Measurements from ENCODE around the gene CMTM4.
A peak's percentile ranks its signal among the peaks of the same experiment; 100 is the strongest.
"Not testable (repeated sequence)": the region's sequence is repeated elsewhere in the genome, so short reads cannot be mapped to it uniquely, and the experiment has no call there.

The CMTM4 gene

DNA sequence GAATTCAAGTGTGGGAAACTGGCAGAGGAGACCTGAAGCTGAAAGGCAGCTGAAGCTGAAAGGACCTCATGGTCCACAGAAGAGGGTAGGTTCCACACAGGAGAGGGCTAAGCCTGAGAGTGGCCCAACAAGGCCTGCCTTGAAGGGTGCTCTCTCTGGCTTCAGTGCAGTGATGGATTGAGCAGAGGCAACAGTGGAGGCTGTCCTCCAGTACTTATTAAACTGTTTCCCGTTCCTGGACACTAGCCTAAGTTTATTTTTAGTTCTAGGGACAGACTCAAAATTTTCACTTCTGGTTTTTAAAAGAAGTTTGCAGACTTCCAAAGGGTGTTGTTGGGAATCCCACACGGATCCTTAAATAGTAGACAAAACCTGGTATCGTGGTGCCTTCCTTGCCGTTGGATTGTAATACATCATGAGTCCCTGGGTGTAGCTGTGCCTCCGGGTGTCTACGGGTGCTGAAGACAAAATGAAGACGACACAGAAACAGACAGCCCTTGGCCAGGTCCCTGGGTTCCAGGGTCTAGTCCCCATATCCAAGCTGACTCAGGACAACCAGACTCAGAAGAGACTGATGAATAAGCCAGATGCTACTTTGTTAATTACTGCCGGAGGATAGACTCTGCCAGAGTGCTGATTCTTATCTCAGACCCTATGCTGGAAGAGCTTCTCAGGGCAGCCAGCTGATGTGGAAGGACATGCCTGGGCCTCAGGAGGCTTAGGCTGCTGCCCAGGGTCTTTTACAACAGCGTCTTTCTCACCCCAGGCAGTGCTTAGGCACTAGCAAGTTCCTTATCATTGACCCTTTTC is 7.1 kb upstream of the CMTM4 start:
- peak; percentile 12 to 32 (median 30) for DNase-seq

DNA sequence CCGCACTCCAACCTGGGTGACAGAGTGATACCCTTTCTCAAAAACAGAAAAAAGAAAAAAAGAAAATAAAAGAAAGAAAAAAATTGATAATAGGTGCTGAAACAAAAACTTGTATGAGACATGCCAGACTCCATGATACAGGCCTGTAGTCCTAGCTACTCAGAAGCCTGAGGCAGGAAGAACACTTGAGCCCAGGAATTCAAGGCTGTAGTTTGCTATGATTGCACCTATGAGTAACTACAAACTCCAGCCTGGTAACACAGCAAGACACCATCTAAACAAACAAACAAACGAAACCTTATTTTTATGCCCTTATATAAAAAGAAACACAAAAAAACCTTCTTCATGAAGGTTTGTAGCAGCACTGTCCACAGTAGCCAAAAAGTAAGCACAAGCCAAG is 5.0 kb upstream of the CMTM4 start:
- DNase-seq: no peak

DNA sequence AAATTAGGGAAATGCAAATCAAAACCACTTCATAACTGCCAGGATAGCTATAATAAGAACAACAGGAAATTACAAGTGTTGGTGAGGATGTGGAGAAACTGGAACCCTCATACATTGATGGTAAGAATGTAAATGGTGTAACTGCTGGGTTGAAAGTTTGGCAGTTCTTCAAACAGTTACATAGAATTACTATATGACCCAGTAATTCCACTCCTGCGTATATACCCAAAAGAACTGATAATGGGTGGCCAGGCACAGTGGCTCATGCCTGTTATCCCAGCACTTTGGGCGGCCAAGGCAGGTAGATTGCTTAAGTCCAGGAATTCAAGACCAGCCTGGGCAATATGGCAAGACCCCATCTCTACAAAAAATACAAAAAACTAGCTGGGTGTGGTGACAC is 4.5 kb upstream of the CMTM4 start:
- peak; percentile 8 to 57 (median 32) for DNase-seq

DNA sequence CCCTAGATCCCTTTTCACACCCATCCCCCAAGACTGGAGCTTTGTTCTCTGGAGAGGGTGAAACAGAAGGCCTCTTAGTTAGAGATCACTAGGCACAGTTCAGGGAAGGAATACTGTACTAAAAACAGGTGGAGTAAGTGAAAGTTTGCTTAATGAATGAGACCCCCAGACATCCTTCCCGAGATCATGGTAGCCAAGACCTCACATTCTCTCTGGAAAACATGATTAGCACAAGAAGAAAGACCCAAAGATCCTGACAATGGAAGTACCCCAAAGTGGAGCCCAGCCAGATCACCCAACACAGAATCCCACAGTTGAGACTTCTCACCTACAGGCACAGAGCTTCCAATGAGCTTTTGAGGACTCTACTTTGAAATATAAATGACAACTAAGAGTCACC is 3.4 kb upstream of the CMTM4 start:
- no peak for DNase-seq

DNA sequence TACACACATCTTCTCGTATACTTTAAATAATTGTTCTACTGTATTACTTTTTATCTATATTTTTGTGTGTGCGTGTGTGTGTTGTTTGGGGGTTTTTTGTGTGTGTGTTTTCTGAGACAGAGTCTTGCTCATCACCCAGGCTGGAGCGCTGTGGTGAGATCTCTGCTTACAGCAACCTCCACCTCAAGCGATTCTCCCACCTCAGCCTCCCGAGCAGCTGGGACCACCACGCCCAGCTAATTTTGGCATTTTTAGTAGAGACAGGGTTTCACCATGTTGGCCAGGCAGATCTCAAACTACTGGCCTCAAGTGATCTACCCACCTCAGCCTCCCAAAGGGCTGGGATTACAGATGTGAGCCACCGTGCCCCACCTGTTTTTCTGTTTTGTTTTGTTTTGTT is 1.5 kb upstream of the CMTM4 start:
- DNase-seq: no peak

DNA sequence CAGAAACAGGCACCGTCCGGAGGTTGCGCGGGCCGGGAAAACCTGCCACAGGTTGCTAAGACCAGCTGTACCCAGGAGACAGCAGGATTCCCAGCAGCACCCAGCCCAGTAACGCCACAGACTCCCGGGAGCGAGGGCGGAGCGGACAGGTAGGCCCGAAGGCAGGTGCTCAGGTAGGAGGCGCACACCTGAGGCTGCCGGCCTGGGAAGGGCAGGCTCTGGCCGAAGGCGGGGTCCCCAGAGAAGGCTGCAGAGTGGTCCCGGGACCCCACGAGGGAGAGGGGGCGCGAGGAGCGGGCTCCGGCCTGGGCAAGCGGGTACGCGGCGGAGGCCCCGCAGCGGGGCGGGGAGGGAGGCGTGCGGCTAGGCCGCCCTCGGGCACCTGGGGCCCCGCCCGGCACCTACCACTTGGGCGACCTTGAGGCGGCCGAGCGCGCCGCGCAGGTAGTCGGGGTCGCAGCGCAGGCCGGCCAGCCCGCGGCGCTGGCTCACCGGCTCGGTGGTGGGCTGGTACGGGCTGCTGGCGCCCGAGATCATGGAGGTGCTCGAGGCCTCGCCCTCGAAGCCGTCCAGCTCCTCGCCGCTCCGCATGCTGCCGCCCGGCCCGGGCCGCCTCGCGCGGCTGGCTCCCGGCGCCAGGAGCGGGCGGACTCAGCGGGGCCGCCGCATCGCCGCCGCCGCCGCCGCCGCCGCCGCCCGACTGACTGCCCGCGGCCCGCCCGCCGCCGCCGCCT is 441 bp downstream of the CMTM4 start:
- DNase-seq: peak in 1 of 3 donors; percentile 6

DNA sequence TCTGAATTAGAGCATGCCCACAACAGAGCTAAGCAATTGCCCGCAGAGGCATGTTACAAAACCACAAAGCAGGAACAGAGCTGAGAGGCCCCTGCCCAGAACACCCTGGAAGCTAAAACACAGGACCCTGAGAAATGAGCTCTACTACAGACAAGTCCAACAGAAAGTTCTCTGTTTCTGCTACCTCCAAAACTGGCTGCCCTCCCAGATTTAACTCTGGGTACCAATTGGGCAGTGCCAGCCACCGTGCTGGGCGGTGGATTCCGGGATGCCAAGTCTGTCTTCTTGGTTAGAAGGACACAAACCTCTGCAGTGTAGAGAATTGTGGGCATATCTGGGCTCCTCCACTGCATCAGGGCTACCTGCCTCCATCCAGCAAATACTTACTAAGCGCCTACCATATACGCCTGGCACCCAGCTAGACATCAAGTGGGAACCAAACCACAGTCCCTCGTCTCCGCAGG is 1.0 kb downstream of the CMTM4 start:
- no peak for DNase-seq

DNA sequence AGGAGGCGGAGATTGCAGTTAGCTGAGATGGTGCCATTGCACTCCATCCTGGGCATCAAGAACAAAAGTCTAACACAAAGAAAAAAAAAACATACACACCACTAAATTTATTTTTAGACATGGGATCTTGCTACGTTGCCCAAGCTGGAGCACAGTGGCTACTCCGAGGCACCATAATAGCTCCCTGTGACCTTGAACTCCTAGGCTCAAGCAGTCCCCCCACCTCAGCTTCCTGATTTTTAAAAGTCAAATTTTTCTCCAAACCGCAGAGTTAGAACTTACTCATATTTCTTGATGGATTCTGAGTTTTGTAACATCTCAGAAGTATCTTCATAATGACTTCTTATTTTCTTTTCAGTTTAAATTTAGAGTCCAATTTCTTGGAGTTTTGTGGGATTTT is 3.4 kb downstream of the CMTM4 start:
- DNase-seq: peak; percentile 39 to 60 (median 60)

DNA sequence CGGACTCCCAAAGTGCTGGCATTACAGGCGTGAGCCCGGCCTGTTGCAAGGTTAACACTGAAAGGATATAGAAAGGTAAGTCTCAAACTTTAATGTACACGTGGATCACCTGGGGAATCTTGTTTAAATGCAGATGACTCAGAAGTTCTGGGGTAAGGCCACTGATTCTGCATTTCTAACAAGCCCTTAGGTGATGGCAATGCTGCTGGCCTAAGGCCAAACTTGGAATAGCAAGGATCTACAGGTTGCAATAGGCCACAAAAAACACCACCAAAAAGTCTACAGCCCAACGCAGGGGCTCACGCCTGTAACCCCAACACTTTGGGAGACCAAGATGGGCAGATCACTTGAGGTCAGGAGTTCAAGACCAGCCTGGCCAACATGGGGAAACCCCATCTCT is 4.2 kb downstream of the CMTM4 start:
- no peak for DNase-seq

DNA sequence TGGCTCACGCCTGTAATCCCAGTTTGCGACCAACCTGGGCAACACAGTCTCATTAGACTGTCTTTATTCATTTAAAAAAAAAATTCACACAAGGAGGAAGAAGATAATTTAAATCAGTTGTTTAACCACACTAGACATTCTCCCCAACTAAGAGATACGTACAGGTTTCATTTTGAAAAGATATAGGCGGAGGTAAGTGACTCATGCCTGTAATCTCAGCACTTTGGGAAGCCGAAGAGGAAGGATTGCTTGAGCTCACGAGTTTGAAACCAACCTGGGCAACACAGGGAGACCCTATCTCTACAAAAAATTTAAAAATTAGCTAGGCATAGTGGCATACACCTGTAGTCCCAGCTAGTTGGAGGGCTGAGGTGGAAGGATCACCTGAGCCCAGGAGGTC is 5.3 kb downstream of the CMTM4 start:
- no peak for DNase-seq

DNA sequence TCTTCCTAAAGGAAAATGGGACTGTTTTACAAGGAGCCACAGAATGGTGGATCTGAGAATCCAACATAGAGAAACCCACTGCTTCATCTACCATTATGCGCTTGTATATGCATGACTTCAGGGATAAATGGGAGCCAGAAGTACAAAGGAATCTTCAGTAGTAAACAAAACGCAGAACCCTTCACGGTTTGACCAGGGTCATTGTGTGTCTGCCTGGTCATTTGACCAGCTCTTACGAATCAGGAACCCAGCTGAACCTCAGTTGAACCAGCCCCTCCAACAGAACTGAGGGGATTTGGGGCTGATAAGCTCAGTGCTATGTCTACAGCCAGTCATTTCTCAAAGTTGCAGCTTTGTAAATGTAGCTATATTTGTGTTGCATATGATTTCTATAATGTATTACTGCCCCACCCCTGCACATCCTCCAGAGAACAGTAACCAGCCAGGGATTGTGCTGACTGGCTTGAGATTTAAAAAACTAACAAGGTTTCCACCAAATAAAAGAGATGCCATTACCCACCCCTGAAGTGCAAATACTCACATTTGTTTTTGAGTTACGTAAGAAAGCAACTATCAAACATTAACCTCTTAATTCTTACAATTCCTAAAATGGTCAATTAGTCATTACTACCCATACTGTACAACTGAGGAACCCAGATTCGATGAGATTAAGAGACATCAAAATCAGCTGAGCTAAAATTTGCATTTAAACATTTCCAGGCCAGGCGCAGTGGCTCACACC is 6.3 kb downstream of the CMTM4 start:
- no peak for DNase-seq

DNA sequence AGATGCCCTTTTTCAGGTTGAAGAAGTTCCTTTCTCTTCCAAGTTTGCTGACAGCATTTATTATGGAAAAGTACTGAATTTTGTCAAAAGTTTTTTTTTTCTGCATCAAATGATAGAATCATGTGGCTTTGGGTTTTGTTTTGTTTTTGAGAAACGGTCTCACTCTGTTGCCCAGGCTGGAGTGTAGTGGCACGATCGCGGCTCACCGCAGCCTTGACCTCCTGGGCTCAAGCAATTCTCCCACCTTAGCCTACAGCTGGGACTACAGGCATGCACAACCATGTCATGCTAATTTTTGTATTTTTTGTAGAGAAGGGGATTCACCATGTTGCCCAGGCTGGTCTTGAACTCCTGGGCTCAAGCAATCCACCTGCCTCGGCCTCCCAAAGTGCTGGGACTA is 7.3 kb downstream of the CMTM4 start:
- no peak for DNase-seq

DNA sequence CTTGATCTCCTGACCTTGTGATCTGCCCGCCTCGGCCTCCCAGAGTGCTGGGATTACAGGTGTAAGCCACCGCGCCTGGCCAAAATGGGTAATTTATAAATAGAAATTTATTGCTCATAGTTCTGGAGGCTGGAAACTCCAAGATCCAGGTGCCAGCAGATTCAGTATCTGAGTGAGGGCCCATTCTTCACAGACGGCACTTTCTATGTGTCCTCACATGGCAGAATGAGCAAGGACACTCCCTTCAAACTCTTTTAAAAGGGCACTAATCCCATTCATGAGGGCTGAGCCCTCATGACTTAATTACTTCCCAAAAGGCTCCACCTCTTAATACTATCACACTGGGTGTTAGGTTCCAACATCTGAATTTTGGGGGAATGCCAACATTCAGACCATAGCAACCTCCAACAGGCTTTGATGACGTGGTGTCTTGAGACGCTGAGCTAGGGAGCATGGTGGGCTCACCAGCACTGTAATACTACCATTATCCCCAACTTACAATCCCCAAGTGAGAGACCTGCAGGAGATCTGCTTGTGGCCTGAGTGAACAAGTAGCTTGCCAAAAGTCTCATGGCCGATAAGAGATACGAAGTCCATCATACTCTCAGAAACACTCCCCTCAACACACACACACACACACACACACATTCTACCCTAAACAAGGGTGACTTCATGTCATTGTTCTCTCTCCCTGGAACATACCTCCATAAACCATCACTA is 8.5 kb downstream of the CMTM4 start:
- DNase-seq: no peak

DNA sequence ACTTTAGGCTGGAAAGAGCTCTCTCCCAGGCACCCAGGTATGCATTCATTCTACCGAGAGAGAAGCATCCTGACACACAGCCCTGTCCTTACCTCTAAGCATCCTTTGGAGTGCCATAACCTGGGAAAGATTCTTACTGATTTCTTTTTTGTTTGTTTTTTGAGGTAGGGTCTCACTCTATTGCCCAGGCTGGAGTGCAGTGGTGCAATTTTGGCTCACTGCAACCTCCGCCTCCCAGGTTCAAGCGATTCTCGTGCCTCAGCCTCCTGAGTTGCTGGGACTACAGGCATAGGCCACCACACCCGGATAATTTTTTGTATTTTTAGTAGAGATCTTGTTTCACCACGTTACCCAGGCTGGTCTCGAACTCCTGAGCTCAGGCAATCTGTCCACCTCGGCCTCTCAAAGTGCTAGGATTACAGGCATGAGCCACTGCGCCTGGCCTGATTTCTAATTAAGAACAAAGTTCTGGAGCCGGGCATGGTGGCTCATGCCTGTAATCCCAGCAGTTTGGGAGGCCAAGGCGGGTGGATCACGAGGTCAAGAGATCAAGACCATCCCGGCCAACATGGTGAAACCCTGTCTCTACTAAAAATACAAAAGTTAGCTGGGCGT is 10.9 kb downstream of the CMTM4 start:
- not testable (repeated sequence) for DNase-seq

DNA sequence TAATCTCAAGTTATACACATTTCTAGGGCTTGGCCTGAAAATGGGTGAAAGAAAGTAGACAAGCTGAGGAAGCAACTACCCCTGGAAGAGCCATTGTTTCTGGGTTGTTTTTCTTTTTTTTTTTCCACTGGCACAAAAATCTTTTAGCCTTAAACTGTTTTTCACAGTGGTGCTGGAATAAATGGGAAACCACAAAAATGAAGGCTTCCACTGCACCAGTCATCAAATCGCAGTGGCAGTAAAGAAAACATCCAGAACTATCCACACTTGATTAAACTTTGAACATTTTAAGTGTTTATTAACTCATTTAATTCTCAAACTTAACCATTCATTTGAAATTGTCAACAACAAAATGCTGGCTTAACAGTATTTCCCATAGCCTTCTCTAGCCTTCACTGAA is 14.3 kb downstream of the CMTM4 start:
- no peak for DNase-seq

DNA sequence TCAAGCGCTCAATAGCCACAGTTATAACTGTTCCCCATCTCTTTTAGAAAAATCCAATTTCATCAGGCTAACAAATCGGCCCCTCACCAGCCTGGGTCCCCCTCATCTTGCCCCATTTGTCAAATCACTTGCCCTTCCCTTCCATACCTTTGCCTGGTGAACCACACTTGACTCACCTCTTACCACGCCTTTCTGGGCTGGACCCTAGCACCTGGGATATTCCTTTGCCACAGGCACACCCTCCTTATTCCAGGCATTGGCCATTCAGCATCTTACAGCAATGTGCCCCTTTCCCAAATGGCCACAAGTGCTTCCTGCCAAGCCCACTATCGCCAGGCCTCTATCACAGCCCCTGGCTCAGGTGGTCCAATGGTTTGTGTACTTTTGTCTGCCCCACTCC is 14.9 kb downstream of the CMTM4 start:
- no peak for DNase-seq

DNA sequence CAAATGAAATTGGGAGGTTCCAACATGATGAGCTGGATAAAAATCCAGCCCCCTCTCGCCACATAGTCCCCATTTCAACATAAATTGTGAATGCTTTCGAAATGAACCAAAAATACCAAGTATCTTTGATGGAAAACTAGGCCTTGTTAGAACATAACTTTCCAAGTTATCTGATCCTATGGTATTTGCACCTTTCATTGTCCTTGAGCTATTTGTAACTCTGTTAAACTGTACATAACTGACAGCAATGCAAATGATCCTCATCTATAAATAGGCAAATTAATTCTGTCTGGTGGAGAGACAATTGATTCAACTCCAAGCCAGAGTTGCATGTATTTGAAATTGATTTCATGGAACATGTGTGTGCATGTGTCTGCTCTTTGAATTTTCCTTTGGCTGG is 18.2 kb downstream of the CMTM4 start:
- no peak for DNase-seq

DNA sequence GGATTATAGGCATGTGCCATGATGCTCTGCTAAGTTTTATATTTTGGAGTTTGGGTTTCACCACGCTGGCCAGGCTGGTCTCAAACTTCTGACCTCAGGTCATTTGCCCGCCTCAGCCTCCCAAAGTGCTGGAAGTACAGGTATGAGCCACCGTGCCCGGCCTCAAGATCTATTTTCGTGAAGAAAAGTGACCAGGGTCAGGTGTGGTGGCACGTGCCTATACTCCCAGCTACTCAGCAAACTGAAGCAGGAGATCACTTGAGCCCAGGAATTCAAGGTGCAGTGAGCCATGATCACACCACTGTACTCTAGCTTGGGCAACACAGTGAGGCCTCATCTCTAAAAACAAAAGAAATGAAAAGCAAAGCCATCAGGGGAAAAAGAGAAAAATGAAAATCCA is 18.7 kb downstream of the CMTM4 start:
- DNase-seq: no peak

DNA sequence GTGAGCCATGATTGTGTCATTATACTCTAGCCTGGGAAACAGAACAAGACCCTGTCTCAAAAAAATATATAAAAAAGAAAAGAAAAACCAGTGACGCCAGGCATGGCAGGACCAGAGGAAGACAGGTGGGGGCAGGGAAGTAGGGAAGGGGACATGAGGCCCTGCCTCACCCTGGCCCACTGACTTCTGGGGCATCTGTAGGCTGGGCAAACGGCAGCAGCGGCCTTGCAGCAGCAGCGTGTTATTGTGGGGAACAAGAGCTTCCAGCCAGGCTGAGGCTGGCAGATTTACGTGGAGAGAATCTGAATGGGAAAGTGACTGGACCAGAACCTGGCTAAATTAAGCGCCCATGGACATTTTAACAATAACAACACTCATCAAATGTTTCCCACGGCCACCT is 19.4 kb downstream of the CMTM4 start:
- no peak for DNase-seq

DNA sequence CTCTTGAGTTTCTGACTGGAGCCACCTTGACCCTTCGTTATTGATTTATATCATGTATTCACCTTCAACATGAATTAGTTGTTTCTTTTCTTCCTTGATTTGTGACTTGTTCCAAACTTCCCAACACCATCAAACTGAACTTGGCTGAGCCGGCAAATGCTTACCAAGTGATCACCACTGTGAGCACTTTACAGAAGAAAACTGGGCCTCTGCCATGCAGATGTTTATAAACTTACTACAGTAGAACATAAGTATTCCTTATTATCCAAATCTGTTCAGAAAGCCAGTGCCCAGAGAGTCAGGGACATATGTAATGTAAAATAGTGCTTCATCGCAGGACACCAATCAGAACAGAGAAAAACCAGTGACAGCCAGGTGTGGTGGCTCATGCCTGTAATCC is 19.9 kb downstream of the CMTM4 start:
- DNase-seq: no peak

DNA sequence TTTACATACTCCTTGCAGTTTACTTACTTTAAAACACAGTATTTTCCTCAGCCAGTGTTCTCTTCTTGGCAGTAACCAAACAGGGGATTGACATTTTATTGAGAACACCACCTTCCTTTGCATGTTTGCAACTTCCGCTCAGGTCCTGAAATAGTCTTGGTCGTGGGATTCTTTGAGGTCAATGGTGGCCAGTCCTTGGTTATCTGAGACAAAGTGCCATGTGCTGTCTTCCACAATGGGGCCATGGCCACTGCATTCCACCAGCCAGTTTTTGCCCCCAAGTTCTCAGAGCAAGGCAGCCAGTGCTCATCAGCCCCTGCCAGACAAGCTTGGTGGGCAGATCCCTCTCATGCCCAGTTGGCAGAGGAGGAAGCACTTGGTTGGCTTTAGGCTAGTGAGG is 22.9 kb downstream of the CMTM4 start:
- DNase-seq: no peak

DNA sequence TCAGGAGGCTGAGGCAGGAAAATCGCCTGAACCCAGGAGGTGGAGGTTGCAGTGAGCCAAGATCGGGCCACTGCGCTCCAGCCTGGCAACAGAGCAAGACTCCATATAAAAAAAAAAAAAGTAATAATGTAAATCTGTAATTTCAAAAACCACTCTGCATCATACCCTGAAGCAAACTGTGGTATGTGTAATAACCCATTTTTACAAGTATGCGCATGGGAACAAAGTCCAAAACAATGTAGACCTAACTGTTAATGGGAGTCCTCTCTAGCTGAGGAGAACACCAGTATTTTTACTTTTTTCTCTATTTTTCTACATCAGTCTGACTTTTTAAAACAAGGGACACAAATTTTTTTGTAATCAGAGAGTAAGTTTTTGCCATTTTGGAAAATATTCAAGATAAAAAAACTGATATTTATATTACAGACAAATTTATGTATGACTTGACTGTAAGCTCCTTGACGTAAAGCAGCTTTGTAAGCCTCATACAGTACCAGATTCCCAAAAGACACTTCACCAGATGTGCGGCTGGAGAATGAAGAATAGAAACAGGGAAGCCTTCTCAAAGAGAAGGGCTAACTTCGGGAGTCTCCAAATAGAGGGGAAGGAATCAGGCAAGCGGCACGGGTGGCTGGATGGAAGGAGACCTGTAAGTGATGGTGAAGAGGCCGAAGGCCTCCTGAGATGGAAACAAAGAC is 25.7 kb downstream of the CMTM4 start:
- DNase-seq: no peak

Measured in suppressor macrophage treated with lipopolysaccharide for 1 hour (primary cell).